ENCODE measurements around the gene TP63.
"Not testable (repeated sequence)": the region's sequence is repeated elsewhere in the genome, so short reads cannot be mapped to it uniquely, and the experiment has no call there.

Gene TP63

DNA sequence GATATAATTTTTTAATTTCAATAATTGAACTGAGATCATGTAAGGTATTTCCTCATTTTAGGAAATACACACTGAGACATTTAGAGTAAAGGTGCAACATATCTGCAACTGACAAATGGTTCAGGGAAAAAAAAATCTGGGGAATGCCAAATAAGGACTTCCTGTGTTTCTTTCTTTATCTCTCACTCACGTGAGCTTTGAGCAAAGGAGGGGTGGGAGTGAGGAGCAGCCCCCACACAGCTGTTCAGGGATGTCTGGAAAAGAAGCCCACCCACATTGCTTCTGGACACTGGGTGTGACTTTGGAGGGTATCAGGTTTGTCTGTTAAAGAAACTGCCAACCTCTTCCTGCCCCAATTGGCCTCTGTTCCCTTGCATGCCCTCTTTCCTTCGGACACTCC lies 5.6 kb upstream of the TP63 start:
- no peak for DNase-seq (ENCODE audit: low read depth)

DNA sequence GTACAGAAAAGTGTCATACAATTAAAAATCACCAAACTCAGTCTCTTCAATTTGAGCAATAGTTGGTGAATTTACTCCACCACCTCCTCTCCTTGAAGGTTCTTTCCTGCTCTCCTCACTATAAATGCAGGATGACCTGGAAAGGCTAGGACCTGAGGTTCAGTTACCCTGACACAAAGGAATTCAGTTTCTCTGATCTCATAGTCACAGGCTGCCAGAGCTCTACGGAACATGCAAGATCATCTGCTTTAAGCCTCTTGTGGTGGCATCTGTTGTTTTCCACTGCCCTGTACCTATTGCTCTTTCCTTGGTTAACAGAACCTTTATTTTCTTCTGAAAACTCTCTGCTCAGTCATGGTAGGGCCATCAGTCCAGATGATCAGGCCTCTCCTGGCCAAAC lies 4.9 kb upstream of the TP63 start:
- no peak for DNase-seq (ENCODE audit: low read depth)

DNA sequence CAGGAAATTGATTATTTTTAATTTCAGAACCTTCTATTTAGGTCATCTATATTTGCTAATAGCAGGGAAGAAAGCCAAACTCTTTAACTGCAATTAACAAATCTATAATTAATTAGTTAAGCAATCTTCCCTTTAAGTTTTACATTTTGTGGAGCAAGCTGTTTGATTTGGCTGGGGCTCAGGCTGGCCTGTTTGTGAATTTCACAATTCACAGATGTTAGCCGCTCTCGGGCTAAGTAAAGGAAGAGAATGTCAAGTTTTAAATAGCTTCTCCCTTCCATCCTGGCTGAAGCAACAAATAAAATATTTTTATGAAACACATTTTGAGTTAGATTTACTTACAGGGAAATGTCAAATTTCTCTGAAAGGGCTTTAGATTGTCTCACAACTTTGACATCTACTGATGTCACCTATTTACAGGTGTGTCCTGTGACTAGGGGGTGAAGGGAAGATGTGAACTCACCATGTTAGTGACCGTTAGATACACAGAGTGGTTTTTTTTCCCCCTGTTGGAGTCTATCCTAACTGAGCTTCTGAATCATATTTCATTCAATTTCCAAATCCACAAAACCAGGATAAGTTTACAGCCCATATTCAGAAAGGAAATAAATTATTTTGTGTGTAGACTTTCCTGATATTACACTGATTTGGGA lies 1.3 kb upstream of the TP63 start:
- DNase-seq (ENCODE audit: low read depth), result no peak

DNA sequence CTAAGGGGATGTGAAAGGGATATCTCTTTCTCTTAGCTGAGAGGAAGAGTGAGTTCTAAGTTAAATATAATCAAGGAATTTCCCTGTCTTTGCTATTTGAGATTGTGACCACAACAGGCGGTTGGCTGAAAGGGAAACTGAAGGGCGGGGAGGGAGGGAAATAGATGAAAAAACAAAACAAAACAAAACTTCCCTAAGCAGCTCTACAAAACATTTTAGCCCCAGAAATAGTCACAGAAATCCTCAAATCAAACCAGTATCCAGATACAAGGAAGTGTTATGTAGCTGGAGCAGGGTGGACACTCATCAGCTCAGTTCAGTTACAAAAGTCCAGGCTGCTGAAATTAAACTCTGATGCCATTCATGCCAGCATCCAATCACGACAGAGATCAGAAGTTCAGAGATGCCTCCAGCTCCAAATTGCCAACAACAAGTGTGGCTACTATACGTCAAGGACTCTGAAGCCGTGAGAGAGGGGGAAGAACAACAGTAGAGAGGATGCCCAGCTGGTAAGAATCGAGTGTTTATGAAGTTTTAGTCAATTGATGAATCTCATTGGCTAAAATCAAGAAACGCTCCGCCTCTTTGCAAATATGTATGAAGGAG lies 319 bp upstream of the TP63 start:
- no peak for DNase-seq (ENCODE audit: low read depth)

DNA sequence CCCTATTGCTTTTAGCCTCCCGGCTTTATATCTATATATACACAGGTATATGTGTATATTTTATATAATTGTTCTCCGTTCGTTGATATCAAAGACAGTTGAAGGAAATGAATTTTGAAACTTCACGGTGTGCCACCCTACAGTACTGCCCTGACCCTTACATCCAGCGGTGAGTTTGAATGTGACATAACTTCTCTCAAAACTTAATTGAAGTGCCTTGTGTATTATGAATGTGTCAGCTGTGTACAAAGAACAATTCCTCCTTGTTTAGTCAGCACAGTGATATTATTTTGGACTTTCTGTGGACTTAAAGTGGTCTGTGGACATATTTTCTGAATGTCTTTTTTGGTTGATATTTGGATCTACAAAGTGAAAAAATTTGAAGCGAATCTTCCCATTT lies 220 bp downstream of the TP63 start:
- no peak for DNase-seq (ENCODE audit: low read depth)

DNA sequence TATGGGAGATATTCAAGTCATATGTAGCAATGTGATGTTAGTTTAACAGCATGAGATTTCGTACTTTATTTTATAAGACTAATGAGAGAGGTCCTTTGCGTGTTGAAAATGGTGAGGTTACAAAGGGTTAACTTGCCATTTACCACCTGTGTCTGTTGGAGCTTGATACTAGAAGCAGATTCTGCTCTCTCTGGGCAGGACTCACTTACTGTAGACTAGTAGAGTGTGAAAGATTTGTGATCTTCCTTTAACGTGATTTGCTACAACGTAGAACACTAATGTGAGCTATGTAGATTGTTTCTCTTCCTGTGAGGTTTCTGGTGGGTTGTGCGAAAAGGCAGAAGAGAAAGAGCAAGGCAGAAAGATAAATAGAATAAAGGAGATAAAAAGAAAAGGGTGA lies 1.1 kb downstream of the TP63 start:
- no peak for DNase-seq (ENCODE audit: low read depth)

DNA sequence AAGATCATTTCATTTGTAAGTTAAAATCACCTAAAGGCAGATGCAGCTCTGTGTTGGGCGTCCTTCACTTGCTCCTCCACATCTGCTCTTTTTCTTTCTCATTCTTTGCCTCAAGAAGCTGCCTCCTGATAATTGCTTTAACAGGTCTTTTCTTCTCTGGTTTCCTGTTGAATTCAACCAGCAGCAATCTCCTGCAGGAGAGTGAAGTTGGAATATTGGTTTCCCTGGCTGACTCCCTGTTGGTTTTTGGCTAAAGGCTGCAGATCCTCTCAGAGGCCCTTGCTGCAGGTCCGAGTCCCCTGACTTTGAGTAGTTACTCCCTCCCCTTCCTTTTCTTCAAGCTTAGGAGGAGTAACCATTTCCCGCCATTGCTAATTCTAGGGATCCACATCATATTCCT lies 4.2 kb downstream of the TP63 start:
- DNase-seq (ENCODE audit: low read depth), result no peak

DNA sequence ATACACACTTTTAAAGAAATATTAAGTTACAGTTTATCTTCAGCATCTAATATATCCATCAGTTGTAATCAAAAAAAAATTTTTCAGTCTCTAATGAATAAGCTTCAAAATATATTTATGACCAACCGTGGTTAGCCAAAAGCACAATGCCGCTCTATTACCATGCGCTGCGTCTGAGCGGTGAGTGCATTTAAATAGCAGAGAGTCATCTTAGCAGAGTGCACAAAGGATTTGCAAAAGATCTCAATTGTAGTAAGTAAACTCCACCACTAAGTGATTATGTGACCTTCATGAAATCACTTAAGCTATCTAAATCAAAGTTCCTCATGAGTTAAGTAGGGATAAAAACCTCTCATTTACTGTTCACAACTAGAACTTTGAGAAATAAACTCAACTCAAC lies 4.9 kb downstream of the TP63 start:
- DNase-seq (ENCODE audit: low read depth), result no peak

DNA sequence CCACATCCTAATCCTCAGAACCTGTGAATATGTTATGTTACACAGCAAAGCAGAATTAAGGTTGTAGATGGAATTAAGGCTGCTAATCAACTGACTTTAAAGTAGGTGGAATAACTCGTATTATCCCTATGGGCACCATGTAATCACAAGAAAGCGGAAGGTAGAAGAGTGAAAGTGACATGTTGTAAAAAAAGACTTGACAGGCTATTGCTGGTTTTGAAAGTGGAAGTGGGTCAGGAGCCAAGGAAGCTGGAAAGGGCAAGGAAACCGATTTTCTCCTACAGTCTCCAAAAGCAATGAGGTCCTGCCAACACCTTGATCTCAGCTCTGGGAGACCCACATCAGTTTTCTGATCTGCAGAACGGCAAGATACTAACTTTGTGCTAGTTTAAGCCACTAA lies 6.6 kb downstream of the TP63 start:
- DNase-seq (ENCODE audit: low read depth), result no peak

DNA sequence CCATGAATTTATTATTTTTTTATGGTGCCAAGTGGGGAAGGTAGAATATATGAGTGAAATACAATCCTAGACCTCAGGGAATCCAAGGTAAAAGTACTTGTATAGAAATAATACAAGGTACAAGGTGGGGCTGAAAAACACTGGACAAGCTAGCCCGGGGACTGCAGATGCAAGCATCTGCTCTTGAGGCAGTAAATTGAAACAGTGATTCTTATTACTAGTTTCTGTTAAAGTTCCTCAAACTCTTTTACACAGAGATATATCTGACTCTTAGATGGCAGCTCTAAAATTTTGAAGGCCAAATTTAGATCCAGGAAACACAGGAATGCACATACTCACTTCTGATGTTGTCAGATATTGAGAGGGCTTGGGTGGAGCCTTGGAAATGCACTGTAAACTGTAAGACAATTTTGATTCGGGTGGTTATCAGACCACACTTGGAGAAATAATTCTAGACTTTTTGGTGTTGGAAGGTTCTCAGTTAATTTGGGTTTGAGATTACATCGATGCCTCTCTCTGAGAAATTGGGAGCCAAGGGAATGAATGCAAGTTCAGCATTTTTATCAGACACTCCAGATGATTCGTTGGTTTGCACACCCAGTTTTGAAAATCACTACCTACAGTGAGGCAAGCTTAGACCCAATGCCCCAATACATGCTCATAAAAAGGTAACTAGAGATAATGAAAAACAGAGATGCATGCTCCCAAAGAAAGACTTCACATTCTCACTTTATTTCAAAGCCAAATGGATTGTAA lies 7.3 kb downstream of the TP63 start:
- DNase-seq (ENCODE audit: low read depth), result no peak

DNA sequence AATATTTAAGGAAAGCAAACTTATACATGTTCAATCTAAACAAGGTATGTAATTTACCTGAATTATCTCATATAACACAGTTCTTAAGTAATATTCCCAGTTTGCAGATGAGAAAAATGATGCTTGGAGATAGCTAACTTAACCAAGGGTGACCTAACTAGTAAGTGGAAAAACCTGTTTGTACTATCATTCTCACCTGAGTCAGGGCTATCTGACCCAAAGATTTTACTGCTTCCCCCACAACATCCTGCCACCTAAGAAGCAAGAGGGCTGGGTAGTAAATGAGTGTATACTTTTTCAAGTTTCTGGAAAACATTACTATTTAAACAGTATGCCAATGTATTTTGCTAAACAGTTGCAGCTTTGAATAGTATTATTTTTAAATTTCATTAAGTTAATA lies 10.6 kb downstream of the TP63 start:
- DNase-seq (ENCODE audit: low read depth), result no peak

DNA sequence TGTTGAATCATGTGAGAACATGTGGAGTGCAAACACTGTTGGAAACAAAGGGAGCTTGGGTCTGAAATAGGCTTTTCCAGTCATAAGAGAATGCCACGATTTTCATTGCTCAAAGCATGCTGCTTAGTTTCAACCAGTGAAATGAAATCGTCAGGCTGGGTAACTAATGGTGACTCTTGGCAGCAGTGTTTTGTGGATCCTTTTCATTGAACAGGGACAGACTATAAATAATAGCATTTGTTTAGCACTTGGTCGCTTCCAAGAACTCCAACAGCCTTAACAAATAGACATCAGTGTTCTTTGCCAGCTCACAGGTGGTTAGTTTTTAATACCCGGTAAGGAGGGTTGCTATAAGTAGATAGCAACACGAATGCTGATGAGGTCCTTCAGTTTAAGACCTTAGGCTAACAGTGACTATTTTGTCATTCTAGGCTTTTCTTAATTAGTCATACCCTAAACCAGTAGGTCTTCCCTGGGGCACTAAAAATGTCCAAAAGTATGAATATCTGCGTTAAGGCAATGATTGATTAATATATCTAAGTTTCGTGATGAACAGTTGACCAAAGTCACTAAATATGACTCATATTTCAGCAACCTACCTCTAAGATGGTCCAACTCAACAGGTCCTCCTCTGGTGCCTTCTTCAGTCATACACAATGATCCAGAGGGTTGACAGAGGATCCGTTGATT lies 15.8 kb downstream of the TP63 start:
- no peak for DNase-seq (ENCODE audit: low read depth)

DNA sequence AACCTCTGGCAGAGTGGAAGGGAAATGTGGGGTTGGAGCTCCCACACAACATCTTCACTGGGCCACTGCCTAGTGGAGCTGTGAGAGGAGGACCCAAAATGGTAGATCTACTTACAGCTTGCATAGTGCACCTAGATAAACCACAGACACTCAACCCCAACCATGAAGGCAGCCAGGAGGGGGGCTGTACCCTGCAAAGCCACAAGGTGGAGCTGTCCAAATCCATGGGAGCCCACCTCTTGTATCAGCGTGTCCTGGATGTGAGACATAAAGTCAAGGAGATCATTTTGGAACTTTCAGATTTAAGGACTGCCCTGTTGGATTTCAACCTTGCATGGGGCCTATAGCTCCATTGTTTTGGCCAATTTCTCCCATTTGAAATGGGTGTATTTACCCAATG lies 20.9 kb downstream of the TP63 start:
- DNase-seq (ENCODE audit: low read depth), result peak; percentile 19

DNA sequence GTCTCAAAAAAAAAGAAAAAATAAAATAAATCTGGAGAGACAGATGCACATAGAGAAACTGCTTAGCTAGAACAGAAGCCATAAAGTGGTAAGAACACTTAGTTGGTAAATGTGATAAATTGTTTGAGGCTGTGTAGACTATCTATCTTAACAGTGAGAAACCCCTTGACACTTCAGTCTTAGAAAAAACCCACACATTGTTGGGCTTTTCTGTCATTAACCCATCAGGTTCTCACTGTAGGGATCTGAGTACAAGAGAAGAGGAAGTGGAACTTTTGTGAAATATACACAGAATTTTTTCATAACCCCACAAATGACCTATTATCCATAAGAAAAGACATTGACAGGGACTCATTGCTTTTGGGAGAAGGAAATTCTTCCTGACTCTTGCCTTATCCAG lies 24.4 kb downstream of the TP63 start:
- no peak for DNase-seq (ENCODE audit: low read depth)

DNA sequence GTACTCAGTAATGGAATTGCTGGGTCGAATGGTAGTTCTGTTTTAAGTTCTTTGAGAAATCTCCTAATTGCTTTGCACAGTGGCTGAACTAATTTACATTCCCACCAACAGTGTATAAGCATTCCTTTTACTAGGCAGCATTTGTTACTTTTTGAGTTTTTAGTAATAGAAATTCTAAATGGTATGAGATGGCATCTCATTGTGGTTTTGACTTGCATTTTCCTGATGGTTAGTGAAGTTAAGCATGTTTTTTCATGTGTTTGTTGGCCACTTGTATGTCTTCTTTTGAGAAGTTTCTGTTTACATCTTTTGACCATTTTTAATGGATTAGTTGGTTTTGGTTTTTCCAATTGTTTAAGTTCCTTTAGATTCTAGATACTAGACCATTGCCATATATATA lies 28.4 kb downstream of the TP63 start:
- peak; percentile 50 for DNase-seq (ENCODE audit: low read depth)

DNA sequence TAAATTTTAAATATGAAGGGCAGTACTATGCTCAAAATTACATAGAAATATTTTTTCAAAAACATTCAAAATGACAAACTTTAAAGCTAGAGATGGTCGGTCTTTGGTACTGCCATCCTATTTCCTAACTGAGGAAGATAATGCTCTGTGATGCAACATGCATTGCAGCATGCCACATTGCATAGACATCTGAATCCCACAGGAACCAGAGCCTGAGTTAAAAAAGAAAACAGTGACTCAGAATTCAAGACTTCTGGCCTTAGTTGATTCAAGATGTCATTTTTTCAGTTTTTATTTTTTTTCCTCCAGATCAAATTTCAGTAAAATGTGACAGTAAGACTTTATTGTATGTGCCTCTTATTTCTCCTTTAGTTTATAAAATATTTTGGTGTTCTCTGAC lies 33.1 kb downstream of the TP63 start:
- peak; percentile 95 for DNase-seq (ENCODE audit: low read depth)

DNA sequence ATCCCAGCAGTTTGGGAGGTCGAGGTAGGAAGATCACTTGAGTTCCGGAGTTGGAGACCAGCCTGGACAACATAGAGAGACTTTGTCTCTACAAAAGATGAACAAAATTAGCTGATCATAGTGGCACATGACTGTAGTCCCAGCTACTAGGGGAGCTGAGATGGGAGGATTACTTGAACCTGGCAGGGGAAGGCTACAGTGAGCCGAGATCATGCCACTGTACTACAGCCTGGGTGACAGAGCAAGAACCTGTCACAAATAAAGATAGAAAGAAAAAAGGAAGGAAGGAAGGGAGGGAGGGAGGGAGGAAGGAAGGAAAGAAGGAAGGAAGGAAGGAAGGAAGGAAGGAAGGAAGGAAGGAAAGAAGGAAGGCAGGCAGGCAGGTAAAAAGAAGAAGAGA lies 41.2 kb downstream of the TP63 start:
- DNase-seq (ENCODE audit: low read depth), result not testable (repeated sequence)

DNA sequence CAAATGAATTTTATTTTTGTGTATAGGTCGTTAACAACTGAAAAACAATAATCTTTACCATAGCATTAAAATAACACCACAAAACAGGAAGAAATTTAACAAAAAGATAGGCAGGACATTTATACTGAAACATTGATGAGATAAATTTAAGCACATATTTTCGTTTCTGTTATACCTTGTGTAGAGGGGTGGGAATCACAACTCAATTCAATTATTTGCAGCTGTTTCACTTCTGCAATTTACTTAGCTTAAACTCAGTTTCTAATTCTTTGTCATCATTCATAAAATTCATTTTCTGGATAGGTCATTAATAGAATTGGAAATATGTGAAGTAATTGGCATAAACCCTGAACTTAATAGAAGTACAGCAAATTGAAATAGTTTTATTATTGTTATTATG lies 42.3 kb downstream of the TP63 start:
- no peak for DNase-seq (ENCODE audit: low read depth)

DNA sequence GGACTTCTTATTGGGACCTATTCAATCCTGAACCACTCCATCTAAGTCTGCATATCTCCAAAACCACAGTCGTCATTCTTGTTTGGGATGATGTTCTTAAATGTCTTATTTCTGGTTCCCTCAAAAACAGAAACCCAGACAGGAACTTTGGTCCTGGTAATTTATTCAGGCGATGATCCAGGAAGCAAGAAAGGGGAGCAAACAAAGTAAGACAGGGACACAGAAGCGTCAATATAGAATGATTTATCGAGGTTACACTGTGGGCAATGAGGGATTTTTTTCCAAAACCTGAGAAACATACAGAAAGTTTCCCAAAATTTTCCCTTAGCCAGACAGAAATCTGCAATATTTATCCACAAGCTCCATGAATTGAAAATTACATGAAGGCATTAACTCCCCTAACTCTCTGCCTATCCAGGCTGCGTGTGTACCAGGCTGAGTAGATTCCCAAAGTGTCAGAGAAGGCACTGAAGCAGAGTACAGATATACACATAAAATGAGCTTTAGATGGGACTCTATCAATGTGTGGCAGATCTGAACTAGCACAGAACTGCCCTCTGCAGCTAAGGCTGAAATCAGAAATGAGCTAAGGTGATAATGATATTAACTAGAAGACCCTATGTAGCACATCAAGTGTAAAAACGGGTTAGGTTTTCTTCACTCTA lies 43.2 kb downstream of the TP63 start:
- no peak for DNase-seq (ENCODE audit: low read depth)

DNA sequence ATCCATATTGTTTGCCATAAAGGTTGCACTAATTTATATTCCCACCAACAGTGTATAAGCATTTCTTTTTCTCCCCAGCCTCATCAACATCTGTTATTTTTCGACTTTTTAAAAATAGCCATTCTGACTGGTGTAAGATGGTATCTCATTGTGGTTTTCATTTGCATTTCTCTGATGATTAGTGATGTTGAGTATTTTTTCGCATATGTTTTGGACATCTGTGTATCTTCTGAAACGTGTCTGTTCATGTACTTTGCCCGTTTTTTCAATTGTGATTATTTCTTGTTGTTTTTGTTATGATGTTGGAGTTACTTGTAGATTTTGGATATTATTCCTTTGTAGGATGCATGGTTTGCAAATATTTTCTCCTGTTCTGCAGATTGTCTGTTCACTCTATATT lies 46.5 kb downstream of the TP63 start:
- DNase-seq (ENCODE audit: low read depth), result peak; percentile 24

DNA sequence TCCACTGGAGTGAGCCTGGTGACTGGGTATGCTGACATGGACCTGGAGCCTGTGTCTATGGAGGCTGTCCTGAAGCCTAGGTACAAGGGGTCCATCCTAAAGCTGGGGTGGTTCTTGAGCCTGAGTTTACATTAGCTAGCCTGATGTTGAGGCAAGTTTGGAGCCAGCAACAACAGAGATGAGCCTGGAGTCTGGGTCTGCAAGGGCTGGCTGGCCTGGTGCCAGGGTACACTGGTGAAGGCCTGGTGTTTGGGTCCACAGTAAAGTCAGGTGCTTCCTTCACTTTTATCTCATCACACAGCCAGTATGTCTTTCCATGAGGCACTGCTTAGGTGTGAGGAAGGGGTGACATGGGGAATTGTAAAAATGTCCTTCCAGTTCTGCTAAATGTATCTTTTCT lies 49.5 kb downstream of the TP63 start:
- no peak for DNase-seq (ENCODE audit: low read depth)

DNA sequence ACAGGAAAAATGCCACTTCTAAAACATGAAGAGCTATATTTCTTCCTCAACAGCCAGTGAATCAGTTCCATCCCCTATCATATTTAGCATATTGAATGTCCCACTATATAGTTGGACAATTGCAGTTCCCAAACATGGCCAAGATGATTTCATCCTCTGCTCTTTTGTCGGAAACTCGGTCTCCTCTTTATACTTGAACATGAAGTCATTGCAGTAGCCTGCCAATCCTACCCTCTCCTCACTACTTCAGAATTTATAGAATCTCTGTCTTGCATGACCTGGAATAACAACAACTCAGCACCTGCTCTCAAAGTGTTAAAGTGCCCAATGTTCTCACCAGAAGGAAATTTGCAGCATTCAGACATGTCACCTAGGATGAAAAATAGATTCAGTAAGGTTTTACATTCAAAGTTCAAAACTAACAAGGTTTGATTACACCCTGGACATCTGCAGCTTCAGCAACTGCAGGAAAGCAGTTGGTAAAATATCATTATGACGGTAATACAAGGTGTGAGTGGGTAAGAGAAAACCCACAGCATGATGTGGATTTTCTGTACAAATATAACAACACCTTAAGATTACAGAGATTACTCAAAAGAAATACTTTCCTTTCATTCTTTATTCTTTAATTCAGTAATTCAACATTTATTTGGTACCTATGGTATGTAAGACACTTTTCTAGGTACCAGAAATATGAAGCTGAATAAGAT lies 52.5 kb downstream of the TP63 start:
- no peak for DNase-seq (ENCODE audit: low read depth)

Data from EH (cell line).